HT-29 (cell line): Measurements from ENCODE around the gene SLX4IP. TPM values are rescaled to one million over a fixed set of nuclear protein-coding genes. Genes with fewer than 3 reads are reported as not detected.

ENCODE experiments used
- DNase-seq: peaks from one replicate; pipeline ENCODE4 v3.0.0-alpha.2; 2015; ENCODE audit warnings: low spot score
- total RNA-seq: library from RNA; depleted of rRNA; stranded (reverse); fragments of >200 nt; shearing (Covaris generic); gene quantifications from 2 replicates; pipeline ENCODE4 v1.2.3, GENCODE V29; 2014

The SLX4IP gene
- total RNA-seq, 1 experiment from 2014 or later: 1.4 TPM

GRCh38 chr20:10521068-10521831 is 86.1 kb downstream of the SLX4IP start:
- DNase-seq: no peak

GRCh38 chr20:10521836-10522235 is 86.7 kb downstream of the SLX4IP start:
- DNase-seq: no peak

GRCh38 chr20:10522328-10522727 is 87.2 kb downstream of the SLX4IP start:
- no peak for DNase-seq

GRCh38 chr20:10523443-10523842 is 88.3 kb downstream of the SLX4IP start:
- no peak for DNase-seq

GRCh38 chr20:10524034-10524476 is 89.0 kb downstream of the SLX4IP start:
- no peak for DNase-seq

- peak; percentile 16 for DNase-seq
These were observed 89.5 kb downstream of the SLX4IP start for GRCh38 chr20:10524643-10525042.

GRCh38 chr20:10527781-10528180 is 92.7 kb downstream of the SLX4IP start:
- DNase-seq: no peak

- DNase-seq: no peak
These were observed 95.8 kb downstream of the SLX4IP start for GRCh38 chr20:10530883-10531282.

GRCh38 chr20:10531848-10532247 is 96.7 kb downstream of the SLX4IP start:
- no peak for DNase-seq

GRCh38 chr20:10532361-10532760 is 97.3 kb downstream of the SLX4IP start:
- DNase-seq: no peak

- peak; percentile 29 for DNase-seq
These were observed 101.4 kb downstream of the SLX4IP start for GRCh38 chr20:10536531-10536930.

- DNase-seq: no peak
These were observed 102.9 kb downstream of the SLX4IP start for GRCh38 chr20:10537850-10538480.

- no peak for DNase-seq
These were observed 103.7 kb downstream of the SLX4IP start for GRCh38 chr20:10538768-10539167.

GRCh38 chr20:10539818-10540553 is 104.9 kb downstream of the SLX4IP start:
- no peak for DNase-seq

- DNase-seq: peak; percentile 34
These were observed 105.8 kb downstream of the SLX4IP start for GRCh38 chr20:10540636-10541493.

- DNase-seq: peak; percentile 26
These were observed 106.7 kb downstream of the SLX4IP start for GRCh38 chr20:10541668-10542411.

- no peak for DNase-seq
These were observed 107.3 kb downstream of the SLX4IP start for GRCh38 chr20:10542442-10542841.

GRCh38 chr20:10543480-10543879 is 108.4 kb downstream of the SLX4IP start:
- DNase-seq: no peak

GRCh38 chr20:10547276-10548114 is 112.4 kb downstream of the SLX4IP start:
- DNase-seq: no peak

- no peak for DNase-seq
These were observed 114.4 kb downstream of the SLX4IP start for GRCh38 chr20:10549511-10549910.
